ENCODE data around the gene RNF19B. TPM values are rescaled to one million over a fixed set of nuclear protein-coding genes. Genes with fewer than 3 reads are reported as not detected.

The RNF19B gene
- total RNA-seq, 1 donor from 2014 or later = 29.7 TPM

DNA sequence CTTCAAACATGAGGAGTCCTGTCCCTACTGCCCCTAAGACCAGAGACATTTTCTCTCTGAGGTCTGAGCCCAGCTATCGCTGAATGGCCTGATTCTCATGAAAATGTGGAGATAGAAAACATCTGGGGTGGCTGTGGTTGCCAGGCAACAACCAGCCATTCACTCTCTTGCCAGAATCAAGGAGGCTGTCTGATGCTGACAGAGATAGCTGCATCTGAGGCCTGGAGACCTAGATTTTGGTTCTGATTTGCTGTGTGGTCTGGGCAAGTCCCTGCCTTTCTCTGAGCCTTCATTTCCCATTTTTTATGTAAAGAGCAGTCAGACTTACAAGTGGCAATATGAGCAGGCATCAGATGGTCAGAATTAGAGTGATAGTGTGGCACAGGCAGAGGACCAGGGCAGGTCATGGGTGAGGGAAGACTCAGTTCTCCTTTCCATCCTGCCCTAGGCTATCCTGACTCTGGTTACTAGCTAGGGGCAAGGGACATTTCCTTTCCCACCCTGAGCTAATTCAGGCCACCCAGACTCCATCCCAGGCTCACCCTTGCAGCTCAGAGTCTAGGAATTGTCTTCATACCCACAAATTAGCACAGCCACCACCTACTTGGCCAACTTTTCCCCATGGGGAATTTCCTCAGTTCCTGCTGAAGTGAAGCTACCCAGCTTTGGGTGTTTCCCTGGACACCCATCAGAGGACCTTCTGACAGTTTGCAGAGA is 20.0 kb upstream of the RNF19B start:
- Mint-ChIP-seq H3K36me3 (ENCODE audit: low read depth, unreplicated experiment) (peaks cover 1% of the 10 kb centered on the region), H3K27me3 (ENCODE audit: low read depth, unreplicated experiment) (no peaks in the 10 kb centered on the region), H3K27ac (ENCODE audit: unreplicated experiment) (no peak overlapping the region), H3K9me3 (ENCODE audit: unreplicated experiment) (no peaks in the 10 kb centered on the region), H3K4me1 (ENCODE audit: low read depth, unreplicated experiment) (peaks cover 19% of the 10 kb centered on the region), H3K4me3 (ENCODE audit: unreplicated experiment) (no peak overlapping the region)
- H3K27ac ChIP-seq (ENCODE audit: low read depth, low read length) = no peak overlapping the region
- FAIRE-seq = no peak
- peaks cover 25% of the 10 kb centered on the region for H3K4me1 ChIP-seq (ENCODE audit: insufficient read depth, low read length)
- H4K20me1 ChIP-seq (ENCODE audit: insufficient read depth, low read length) = peaks cover 2% of the 10 kb centered on the region
- H3K36me3 ChIP-seq (ENCODE audit: insufficient read depth, low read length) = no peaks in the 10 kb centered on the region
- no peak overlapping the region for H3K9ac ChIP-seq (ENCODE audit: low read length)
- no peaks in the 10 kb centered on the region for H3K9me3 ChIP-seq (ENCODE audit: insufficient read depth, low read depth, low read length)
- H3K4me3 ChIP-seq (ENCODE audit: insufficient read depth, low read depth, low read length) = no peak overlapping the region
- no peak overlapping the region for H3K4me2 ChIP-seq (ENCODE audit: low read length)
- no peaks in the 10 kb centered on the region for H3K27me3 ChIP-seq (ENCODE audit: insufficient read depth, low read length)
- no peak for DNase-seq (ENCODE audit: low read depth)
- TF ChIP-seq, protein P1, sequence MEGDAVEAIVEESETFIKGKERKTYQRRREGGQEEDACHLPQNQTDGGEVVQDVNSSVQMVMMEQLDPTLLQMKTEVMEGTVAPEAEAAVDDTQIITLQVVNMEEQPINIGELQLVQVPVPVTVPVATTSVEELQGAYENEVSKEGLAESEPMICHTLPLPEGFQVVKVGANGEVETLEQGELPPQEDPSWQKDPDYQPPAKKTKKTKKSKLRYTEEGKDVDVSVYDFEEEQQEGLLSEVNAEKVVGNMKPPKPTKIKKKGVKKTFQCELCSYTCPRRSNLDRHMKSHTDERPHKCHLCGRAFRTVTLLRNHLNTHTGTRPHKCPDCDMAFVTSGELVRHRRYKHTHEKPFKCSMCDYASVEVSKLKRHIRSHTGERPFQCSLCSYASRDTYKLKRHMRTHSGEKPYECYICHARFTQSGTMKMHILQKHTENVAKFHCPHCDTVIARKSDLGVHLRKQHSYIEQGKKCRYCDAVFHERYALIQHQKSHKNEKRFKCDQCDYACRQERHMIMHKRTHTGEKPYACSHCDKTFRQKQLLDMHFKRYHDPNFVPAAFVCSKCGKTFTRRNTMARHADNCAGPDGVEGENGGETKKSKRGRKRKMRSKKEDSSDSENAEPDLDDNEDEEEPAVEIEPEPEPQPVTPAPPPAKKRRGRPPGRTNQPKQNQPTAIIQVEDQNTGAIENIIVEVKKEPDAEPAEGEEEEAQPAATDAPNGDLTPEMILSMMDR (IDR thresholded peaks at IDR 0.05; ENCODE audit: insufficient read depth, low read depth, low read length) = no peak
- no peak for TF ChIP-seq EZH2 (IDR thresholded peaks at IDR 0.05; ENCODE audit: insufficient read depth, low read length)
- no peaks in the 10 kb centered on the region for H3K79me2 ChIP-seq (ENCODE audit: insufficient read depth, low read length)
- H2AFZ ChIP-seq (ENCODE audit: low read depth, low read length) = no peak overlapping the region

GRCh38 chr1:32984090-32984454 is 19.5 kb upstream of the RNF19B start:
- no peaks in the 10 kb centered on the region for H3K36me3 ChIP-seq (ENCODE audit: insufficient read depth, low read length)
- H3K27ac ChIP-seq (ENCODE audit: low read depth, low read length) = no peak overlapping the region
- peaks cover 13% of the 10 kb centered on the region for H3K4me1 Mint-ChIP-seq (ENCODE audit: low read depth, unreplicated experiment)
- H3K4me1 ChIP-seq (ENCODE audit: insufficient read depth, low read length) = peaks cover 22% of the 10 kb centered on the region
- DNase-seq (ENCODE audit: low read depth) (no peak), FAIRE-seq (no peak)
- H3K9me3 ChIP-seq (ENCODE audit: insufficient read depth, low read depth, low read length) = no peaks in the 10 kb centered on the region
- H4K20me1 ChIP-seq (ENCODE audit: insufficient read depth, low read length) = peaks cover 2% of the 10 kb centered on the region
- H3K27me3 ChIP-seq (ENCODE audit: insufficient read depth, low read length) = no peaks in the 10 kb centered on the region
- no peaks in the 10 kb centered on the region for H3K27me3 Mint-ChIP-seq (ENCODE audit: low read depth, unreplicated experiment)
- H3K4me2 ChIP-seq (ENCODE audit: low read length) = no peak overlapping the region
- H3K36me3 Mint-ChIP-seq (ENCODE audit: low read depth, unreplicated experiment) = peaks cover 1% of the 10 kb centered on the region
- H3K9ac ChIP-seq (ENCODE audit: low read length) = no peak overlapping the region
- TF ChIP-seq EZH2 (IDR thresholded peaks at IDR 0.05; ENCODE audit: insufficient read depth, low read length) = no peak
- TF ChIP-seq, protein P1 (IDR thresholded peaks at IDR 0.05; ENCODE audit: insufficient read depth, low read depth, low read length) = no peak
- H3K27ac Mint-ChIP-seq (ENCODE audit: unreplicated experiment) = no peak overlapping the region
- H3K4me3 Mint-ChIP-seq (ENCODE audit: unreplicated experiment) = no peak overlapping the region
- H3K79me2 ChIP-seq (ENCODE audit: insufficient read depth, low read length) = no peaks in the 10 kb centered on the region
- no peak overlapping the region for H3K4me3 ChIP-seq (ENCODE audit: insufficient read depth, low read depth, low read length)
- H3K9me3 Mint-ChIP-seq (ENCODE audit: unreplicated experiment) = no peaks in the 10 kb centered on the region
- H2AFZ ChIP-seq (ENCODE audit: low read depth, low read length) = no peak overlapping the region

DNA sequence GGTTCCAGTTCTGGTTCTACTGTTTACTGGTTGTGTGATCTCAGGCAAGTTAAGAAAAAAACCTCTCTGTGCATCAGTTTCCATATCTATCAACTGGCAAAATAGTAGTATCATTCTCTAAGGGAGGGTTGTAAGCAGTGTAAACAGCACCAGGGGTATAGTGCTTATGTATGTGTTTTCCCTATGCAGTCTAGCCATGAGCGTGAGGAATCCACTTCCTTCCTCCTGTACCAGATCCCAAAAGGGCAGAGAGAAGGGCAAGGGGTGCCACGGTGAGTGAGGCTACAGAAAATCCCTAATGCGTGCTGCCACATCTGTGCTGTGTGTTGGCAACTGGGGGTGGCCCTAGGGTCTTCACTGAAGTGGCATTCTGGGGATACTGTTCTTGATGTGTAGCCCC is 18.4 kb upstream of the RNF19B start:
- no peaks in the 10 kb centered on the region for H3K79me2 ChIP-seq (ENCODE audit: insufficient read depth, low read length)
- no peak overlapping the region for H3K27ac Mint-ChIP-seq (ENCODE audit: unreplicated experiment)

More for the DNA sequence above, 18.4 kb upstream of the RNF19B start:
- no peaks in the 10 kb centered on the region for H3K27me3 ChIP-seq (ENCODE audit: insufficient read depth, low read length)
- H3K9me3 ChIP-seq (ENCODE audit: insufficient read depth, low read depth, low read length) = no peaks in the 10 kb centered on the region
- no peak overlapping the region for H3K9ac ChIP-seq (ENCODE audit: low read length)
- no peak overlapping the region for H2AFZ ChIP-seq (ENCODE audit: low read depth, low read length)
- H3K4me3 ChIP-seq (ENCODE audit: insufficient read depth, low read depth, low read length) = no peak overlapping the region
- H3K27me3 Mint-ChIP-seq (ENCODE audit: low read depth, unreplicated experiment) = no peaks in the 10 kb centered on the region
- H3K4me1 Mint-ChIP-seq (ENCODE audit: low read depth, unreplicated experiment) = peaks cover 8% of the 10 kb centered on the region
- H3K27ac ChIP-seq (ENCODE audit: low read depth, low read length) = no peak overlapping the region
- TF ChIP-seq, protein P1 (IDR thresholded peaks at IDR 0.05; ENCODE audit: insufficient read depth, low read depth, low read length) = no peak
- no peaks in the 10 kb centered on the region for H3K36me3 ChIP-seq (ENCODE audit: insufficient read depth, low read length)
- no peak for FAIRE-seq
- no peaks in the 10 kb centered on the region for H3K9me3 Mint-ChIP-seq (ENCODE audit: unreplicated experiment)
- no peaks in the 10 kb centered on the region for H4K20me1 ChIP-seq (ENCODE audit: insufficient read depth, low read length)
- no peak overlapping the region for H3K4me2 ChIP-seq (ENCODE audit: low read length)
- H3K4me3 Mint-ChIP-seq (ENCODE audit: unreplicated experiment) = no peak overlapping the region
- H3K36me3 Mint-ChIP-seq (ENCODE audit: low read depth, unreplicated experiment) = peaks cover 1% of the 10 kb centered on the region
- H3K4me1 ChIP-seq (ENCODE audit: insufficient read depth, low read length) = peaks cover 11% of the 10 kb centered on the region
- no peak for DNase-seq (ENCODE audit: low read depth)
